Right renal pelvis (tissue), 4 donors: ENCODE data around the gene KLF15. TPM values are rescaled to one million over a fixed set of nuclear protein-coding genes. Genes with fewer than 3 reads are reported as not detected.

Source experiments
- DNase-seq, 4 donors: peaks; one replicate each; pipeline ENCODE4 v3.0.0-alpha.2; 2013; ENCODE audit warnings: low read depth in 4 of 4, low spot score in 3 of 4, missing footprints in 1 of 4
- polyA plus RNA-seq, 4 donors: library from polyadenylated mRNA; unstranded; fragments of 120-200 nt; gene quantifications; one replicate each; pipeline ENCODE4 v1.2.1, GENCODE V29; 2013; ENCODE audit not compliant: insufficient read length in 4 of 4

The KLF15 gene
- polyA plus RNA-seq, 4 donors = 12.0 to 14.5 (median 13.1) TPM

DNA sequence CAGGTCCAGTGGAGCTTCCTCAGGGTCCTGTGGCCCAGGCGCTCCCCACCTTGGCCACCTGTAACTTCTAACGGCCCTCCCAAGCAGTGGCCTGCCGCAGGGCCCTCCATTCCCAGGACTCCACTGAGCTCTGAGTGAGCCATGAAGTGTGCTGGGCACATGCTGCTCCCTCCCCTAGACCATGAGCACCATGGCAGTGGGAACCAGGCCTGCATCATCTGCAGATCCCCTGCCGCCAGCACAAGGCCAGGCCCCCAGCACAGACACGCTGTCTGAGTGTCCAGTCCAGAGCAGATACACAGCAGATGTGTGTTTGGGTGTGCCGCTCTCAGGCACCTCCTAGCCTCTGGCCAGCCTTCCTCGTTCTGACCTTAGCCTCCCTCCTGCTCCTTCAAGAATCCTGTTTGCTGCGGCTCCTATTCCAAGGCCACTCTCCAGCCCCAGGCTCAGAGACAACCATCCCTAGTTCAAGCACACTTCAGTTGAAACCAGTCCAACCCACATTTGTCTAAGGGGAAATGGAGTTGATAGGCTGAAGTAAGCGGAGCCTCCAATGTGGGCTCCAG lies 7.0 kb upstream of the KLF15 start:
- DNase-seq = no peak

DNA sequence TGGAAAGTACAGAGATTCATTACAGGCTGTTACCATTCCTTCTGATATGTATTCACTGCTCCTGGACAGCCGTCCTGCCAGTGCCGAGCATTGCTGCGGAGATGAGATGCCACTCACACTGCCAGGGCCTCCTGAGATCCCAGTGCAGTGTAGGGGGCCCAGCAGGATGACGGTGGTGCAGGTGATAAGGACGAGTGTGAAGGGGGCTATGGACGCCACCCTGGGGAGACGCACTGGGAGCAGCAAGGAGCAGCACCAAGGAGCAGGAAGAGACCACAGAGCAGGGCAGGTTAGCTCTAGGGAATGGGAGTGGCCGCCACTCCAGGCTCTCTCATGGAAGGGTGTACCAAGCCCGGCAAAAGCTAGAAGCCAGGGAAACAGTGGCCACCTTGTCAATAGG lies 4.0 kb upstream of the KLF15 start:
- no peak for DNase-seq

DNA sequence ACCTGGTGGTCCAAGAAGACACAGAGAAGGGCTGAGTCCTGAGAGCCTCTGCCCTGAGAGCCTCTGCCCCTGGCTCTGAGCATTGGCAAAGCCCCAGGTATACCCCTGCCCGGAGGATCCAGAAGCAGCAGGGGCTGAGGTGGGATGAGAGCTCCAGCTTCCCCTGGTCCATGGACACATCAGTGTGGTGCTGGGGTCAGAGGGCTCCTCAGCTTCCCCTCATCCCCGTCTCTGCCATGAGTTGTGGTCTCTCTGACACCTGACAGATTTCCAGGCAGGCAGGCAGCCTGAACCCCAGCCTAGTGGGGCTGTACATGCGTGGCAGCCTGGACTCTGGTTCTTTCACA lies 3.5 kb upstream of the KLF15 start:
- DNase-seq = no peak

DNA sequence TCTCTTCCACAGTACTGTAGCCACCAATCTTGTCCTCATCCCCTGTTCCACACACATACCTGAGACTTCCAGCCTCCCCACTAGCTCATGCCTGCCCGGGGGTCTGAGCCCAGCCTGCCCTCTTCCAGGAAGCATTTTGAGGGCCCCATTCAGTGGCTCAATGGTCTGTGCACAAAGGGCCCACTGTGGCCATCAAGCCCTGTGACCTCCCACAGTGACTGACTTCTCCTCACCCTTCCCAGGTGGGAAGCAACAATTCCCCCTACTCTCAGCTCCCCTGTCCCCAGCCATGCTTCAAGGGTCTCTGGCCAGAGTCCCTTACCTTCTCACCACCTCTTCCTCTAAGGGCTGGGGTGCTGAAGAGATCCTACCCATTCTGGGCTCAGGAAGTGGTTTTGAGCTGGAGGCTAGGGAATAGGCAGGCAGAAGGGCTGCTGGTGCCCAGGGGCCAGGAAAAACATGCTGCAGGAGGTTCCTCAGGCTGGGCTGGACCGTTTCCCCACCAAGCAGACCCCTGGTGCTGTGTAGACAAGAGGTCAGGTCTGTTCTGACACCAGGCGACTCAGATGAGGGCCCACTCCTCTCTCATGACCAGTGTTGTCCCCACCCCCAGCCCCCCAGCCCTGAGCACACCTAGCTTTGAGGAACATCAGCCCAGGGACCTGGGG lies 3.0 kb upstream of the KLF15 start:
- DNase-seq = no peak

DNA sequence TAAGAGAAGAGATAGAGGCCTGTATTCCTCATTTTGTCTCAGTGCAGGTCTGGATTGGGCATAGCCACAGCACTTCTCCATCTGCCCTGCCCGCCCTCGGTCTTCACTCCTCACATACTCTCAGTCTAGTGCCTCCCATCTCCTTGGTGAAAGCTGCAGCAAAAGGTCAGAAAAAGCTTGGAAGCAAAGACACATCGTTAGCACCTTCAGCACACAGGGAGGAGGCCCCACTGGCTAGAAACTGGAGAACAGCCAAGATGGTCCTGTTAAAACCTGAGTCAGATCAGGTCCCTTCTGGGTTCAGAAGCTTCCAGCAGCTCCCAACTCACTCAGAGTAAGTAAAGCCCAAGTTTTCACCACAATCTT lies 1.6 kb upstream of the KLF15 start:
- no peak for DNase-seq

DNA sequence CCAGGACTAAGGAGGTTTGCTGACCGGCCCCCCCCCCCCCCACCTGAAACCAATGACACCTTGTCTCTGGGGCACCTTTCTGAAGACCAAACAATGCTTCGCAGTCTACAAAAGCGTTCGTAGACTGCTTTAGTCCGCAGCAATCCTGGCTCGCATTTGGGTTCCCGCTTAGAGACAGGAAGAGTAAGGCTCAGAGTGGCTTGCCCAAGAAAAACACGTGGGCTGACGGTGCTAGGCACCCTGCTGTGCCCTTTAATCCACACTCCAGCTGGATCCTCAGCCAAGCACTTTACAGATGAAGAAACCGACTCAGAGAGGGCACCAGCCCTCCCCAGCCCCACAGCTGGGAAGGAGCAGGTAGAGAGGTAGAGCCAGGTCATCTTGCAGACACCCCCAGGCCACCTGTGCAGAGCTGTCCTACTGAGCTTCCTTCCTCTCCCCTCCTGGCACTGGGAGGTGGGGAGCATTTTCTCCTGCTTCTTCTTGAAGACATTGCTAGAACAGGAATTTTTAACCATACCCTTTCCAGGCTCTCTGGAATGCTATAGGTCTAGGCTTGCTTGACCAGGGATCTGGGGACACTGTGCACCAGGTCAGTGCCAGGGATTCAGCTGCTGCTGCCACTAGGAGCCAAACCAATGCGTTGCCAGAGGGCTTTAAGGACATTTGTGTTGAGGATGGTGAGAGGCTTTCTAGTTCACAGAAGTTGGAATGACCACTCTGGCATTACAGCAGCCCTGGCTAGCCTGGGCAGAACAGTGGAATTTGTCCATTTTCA lies 1.0 kb upstream of the KLF15 start:
- DNase-seq = no peak

DNA sequence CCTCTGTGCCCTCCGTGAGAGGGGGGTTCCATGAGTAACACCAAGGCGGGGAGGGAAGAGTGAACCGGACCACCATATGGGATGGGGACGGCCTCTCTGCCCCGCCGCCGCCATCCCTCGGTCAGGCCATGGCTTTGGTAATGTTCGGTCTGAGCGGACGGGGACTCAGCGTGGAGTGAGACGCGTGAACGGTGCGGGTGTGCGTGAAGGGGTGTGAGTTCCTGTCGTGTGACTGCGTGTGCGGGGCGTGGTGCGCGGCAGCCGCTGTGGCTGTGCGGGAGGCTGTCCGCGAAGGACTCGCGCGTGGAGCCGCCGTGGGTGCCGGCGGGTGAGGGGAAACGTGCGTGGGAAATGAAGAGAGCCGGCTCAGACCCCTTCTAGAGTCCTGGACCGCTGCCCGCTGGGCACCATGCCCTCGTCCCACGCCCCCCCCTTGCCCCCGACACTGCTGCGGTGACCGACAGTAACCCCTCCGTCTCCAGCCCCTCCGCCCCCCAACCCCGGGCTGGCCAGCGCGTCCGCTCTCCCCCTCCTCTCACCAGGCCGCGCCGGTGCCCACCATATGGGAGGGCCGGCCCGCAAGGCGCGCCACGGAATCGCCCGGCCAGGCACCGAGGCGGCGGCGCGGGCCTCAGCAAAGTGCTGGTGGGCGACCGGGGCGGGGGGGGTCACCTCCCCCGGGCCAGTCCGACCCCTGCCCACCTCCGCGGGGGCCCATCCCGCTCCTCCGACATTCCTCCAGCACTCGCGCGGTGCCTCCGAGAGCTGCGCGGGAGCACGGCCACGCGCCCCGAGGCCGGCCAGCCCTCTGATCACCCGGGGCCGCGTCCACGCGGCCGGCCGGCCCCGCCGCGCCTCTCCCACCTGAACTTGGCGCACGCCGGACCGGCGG lies 589 bp downstream of the KLF15 start:
- DNase-seq = no peak

DNA sequence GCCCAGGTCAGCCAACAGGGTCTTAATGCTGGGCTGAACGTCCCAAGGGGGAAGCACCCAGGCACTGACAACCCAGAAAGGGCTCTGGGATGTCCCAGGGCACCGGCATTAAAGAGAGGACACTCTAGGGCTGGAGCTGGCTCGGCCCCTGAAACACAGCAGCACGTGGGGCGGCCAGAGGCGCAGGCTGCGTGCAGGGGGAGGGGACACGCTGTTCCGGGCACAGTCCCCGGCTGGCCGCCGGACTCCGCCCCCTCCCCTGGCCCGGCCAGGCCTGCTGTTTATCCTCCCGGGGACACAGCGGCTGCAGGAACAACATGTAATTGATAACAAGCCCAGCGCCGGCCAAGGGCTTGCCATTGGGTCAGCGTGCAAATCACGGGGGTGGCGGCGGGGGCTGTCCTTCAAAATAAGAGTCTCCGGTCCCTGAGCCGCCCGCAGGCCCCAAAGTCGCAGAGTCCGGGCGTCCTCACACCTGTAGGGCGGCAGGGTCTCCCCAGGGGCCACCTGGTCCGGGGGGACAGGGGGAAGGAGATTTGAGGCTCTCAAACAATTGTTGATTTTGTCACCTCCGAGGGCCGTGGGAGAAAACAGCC lies 1.3 kb downstream of the KLF15 start:
- peak in 2 of 4 donors; percentile 47 to 65 for DNase-seq

DNA sequence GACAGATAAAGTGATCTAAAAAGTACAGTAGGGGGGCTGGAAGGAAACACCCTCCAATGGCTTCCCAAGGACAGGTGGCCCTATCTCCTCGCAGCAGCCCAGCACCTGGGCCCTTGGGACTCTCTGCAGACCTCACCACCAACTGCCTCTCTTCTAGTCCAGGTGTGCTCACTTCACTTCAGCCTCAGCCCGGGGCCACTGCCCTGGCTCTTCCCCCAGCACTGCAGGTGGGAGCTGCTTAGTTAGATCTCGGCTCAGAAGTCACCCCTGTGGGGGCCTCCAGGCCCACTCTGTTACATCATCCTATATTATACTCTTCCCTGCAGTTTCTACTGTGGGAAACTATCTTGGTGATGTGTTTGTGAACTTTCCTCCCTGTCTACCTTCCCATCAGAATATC lies 2.0 kb downstream of the KLF15 start:
- no peak for DNase-seq

DNA sequence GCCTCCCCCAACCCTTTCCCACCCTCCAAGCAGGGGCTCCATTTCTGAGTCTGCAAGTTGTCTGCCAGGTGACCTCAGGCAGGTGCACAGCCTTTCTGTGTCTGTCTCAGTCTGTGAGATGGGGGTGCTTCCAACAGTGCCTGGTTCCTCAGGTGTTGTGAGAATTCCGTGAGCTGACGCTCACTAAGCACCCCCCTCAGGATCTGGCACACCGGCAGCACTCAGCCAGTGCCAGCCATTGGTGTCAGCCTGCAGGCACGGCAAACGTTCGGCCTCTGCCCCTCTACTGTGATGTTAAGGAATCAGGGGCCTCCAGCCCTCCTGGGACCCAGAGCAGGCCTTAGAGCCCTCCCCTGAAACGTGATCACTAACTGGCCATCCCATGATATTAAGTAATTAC lies 2.4 kb downstream of the KLF15 start:
- DNase-seq = no peak

DNA sequence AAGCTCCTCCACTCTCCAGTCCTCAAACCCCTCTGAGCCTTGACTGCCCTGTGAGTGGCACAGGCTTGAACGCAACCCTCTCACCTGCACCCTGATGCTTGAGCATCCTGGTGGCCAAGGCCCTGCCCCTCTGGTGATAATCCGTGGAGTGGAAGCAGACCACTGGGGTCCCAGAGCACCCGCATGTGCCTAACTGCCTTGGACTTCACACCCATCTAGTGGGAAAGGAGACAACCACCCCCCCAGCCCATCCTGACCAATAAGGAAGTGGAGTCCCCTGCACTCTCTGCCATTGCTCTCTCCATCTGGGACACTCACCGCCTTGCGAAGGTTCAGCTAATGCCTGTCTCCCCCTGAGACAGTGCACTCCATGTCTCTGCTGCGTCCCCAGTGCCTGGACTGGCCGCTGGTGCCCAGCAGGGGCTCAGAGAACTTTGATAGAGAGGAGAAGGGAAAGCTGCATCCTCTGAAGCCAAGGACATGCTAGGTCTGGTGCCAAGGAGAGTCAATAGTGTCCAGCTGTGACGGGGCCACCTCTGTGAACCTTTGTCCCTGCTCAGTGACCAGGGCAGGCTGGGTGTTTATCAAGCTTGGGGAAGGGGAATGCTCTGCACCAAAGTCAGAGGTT lies 3.4 kb downstream of the KLF15 start:
- DNase-seq = no peak

DNA sequence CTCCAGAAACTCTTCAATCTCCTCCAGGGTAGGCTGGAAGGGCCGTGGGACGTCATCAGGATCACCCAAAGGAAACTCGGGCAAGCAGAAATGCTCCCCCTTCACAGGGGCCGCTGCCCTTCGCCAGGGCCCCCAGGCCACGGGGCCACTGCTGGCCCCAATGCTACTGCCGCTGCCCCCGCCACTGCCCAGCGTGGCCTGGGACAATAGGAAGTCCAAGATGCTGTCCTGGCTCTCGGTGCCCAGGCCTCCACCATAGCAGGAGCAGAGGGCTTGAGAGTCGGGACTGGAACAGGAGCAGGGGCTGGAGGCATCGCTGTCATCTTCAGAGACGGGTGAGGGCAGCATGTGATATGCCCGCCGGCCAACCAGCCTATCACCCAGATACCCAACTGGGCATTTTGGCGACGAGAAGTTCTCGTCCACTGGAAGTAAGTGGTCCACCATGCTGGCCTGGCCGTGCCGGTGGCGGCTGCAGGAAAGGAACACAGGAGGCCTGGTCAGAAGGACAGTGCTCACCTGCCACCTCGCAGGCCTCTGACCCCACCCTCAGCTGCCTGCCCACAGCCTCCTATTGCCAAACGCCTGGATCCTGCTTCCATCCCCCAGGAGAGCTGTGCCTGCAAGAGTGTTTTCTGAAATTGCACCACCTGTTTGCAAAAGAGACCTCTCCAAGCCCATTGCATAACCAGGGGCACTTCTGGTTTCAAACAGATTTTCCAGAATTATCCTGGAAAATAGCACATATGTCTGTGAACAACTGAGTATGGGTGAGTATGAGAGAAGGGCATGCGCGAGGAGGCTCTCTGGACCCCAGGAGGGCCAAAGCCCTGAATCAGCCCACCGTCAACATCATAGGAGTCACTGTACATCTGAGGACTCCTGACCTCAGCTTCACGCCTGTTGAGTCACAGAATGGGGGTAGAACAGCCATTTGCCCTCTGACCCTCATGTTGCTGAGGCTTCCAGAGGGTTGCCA lies 4.4 kb downstream of the KLF15 start:
- no peak for DNase-seq

DNA sequence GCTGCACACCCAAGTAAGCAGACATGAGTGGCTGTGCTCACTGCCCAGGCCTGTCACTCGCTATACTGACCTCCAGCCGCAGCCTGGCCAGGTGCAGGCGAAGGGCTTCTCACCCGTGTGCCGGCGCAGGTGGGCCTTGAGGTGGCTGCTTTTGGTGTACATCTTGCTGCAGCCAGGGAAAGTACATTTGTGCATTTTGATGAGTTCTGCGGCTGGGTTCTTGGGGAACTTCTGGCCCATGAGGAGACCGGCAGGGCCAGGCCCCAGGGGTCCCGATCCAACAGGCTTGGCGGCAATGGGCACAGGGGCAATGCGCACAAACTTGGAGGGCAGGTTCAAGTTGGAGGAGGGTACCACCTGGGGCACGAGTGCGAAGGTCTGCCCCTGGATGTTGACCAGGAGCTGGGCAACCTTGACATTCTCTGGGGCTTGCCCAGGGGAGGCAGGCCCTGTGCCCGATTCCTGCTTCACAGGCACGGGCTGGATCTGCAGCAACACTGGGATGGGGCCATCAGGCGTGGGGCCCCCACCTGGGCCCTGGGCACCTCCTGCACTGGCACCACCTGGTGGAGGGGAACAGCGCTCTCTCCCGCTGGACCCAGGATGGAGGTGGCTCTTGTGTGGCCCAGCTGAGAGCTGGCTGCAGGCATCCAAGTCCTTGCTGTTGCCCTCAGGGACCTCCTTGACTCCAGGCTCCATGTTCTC lies 5.3 kb downstream of the KLF15 start:
- no peak for DNase-seq

DNA sequence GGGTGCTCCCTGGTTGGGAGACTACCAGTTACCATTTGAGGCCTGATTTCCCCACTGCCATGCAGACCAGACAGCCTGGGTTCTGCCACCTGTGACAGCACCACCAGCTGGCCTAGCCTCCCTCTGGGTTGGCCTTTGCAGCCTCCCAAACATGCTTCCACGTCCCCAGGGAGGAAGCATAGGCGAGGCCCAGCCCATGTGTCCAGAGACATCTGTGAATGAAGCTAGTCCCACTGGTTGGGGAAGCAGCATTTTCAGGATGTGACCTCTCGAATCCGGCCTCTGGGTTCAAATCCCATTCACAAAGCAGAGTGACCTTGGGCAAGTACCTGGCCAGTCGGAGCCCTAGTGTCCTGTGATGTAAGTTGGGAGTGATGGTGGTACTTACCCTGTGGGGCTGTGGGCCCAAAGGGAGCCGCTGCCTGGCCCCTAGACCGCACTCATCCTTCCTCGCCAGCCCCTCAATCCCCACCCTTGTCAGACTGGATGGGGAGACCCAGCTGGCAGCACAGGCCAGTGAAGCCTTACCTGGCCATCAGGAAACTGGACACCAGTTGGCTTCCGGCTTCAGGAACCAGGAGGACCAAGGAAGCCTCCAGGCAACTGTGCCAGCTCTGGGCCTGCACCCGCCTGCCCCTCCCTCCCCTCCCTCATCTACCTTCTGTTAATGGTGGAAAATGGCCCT lies 6.0 kb downstream of the KLF15 start:
- no peak for DNase-seq

DNA sequence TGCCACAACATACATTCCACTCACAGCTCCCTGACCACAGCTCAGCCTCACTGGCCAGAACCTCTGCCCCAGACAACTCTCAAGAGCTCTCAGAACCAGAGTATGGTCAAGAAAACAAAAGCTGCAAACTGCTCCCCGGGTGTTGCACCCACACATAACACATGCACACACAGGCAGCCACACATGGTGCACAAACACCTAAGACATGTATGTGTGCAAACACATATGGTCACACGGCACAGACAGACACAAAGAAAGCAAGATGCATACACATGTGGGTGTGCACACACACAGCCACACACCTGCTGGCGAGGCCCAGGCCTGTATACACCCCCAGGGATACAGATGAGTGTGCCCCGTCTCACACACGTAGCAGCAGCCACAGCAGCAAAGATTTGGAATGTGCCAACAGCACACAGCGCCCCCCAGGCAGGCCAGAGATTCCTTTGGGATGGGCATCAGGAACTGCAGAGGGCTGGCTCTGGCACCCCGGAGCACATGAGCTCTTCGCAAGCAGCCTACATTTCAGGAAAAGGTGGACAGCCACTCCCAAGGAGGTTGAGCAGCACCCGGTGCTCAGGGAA lies 6.6 kb downstream of the KLF15 start:
- DNase-seq = no peak

DNA sequence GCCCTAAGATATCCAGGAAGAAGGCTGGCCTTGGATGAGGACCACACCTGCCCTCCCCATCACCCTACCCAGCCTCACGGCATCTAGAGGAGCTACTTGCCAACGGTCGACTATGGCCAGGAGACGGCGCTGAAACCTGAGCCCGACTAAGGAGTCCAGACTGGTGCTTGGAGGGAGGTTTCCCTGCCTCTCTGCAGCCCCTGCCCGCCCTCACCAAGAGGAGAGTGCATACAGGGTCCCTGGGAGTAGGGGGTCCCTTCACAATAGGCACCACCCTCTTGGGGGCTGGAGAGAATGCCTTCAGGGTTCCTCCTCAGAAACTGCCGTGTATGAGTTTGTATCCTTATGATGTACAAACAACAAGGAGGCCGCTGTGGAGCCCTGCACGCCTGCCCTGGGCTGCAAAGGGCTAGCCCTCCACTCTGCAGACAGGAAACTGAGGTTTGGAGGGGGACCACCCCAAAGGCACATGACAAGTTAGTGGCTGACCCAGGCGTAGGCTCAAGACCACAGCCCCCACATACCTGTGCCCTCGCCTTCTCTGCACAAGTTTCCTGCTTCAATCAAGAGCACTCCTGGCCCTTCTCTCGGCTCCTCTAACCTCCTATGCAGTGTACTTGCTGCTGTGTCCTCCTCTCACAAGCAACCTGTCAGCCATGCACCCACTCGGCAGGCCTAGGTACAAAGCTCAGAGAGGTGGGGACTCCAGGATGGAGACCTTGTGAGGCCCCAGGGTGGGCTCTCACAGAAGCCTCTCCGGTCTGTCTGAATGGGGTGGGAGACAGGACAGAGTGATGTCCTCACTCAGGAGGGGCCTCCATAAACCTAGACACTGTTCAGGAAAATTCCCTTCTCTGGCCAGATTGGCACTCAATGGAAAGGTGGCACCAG lies 7.4 kb downstream of the KLF15 start:
- DNase-seq = no peak

DNA sequence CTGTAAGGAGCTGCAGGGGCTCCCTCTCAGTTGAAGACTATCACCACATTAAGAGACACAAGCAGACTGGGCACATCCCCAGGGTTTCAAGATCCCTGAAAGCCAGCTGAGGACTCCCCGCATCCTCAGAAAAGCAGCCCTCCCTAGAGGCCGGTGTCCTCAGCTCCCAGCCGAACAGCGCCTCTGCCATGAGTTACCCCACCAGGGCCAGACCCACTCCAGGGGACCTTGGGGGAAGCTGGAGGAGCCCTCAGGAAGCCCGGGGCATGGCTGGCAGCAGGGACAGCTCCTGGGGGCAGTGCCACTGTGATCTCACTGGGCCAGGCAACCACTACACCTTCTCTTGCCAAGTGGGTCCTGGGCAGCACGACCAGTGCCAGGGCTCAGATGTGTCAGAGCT lies 8.1 kb downstream of the KLF15 start:
- no peak for DNase-seq
